Osteoblast (primary cell): ENCODE measurements around the gene LRRC2. TPM values are rescaled to one million over a fixed set of nuclear protein-coding genes. Genes with fewer than 3 reads are reported as not detected.
"Not testable (repeated sequence)": the region's sequence is repeated elsewhere in the genome, so short reads cannot be mapped to it uniquely, and the experiment has no call there.

Experiments
- DNase-seq: peaks from one replicate; pipeline ENCODE4 v3.0.0; 2011; ENCODE audit warnings: low spot score, mixed read lengths; ENCODE audit not compliant: insufficient read length; ENCODE audit errors: missing footprints
- H2AFZ ChIP-seq: 2 replicates; pipeline ENCODE4 v1.6.0; 2011; ENCODE audit warnings: mild to moderate bottlenecking, low read length
- H3K27ac ChIP-seq: 2 replicates; pipeline ENCODE4 v1.5.1; 2011; ENCODE audit warnings: mild to moderate bottlenecking, low read depth, low read length, moderate library complexity
- H3K27me3 ChIP-seq: 2 replicates; pipeline ENCODE4 v1.6.0; 2012; ENCODE audit warnings: mild to moderate bottlenecking, control low read depth, inconsistent platforms, low read length, moderate library complexity; ENCODE audit not compliant: insufficient read depth
- H3K36me3 ChIP-seq: 2 replicates; pipeline ENCODE4 v1.5.1; 2011; ENCODE audit warnings: mild to moderate bottlenecking, low read length, control low read depth, moderate library complexity; ENCODE audit not compliant: insufficient read depth
- H3K4me1 ChIP-seq: 2 replicates; pipeline ENCODE4 v1.5.1; 2011; ENCODE audit warnings: mild to moderate bottlenecking, low read length, control low read depth, moderate library complexity; ENCODE audit not compliant: insufficient read depth
- H3K4me2 ChIP-seq: 2 replicates; pipeline ENCODE4 v1.6.0; 2011; ENCODE audit warnings: mild to moderate bottlenecking, low read length; ENCODE audit not compliant: insufficient read depth
- H3K4me3 ChIP-seq: fragments of 200-600 bp; sonication (generic); 3 replicates; pipeline ENCODE4 v1.5.1; 2012; ENCODE audit warnings: mild to moderate bottlenecking, low read length, inconsistent platforms; ENCODE audit not compliant: insufficient read depth
- H3K79me2 ChIP-seq: 2 replicates; pipeline ENCODE4 v1.6.0; 2012; ENCODE audit warnings: mild to moderate bottlenecking, low read length, control low read depth, inconsistent platforms; ENCODE audit not compliant: insufficient read depth
- H3K9me3 ChIP-seq: 2 replicates; pipeline ENCODE4 v1.5.1; 2011; ENCODE audit warnings: low read depth, low read length, control low read depth
- H4K20me1 ChIP-seq: 2 replicates; pipeline ENCODE4 v1.6.0; 2012; ENCODE audit warnings: mild to moderate bottlenecking, low read length, control low read depth; ENCODE audit not compliant: insufficient read depth
- CTCF ChIP-seq: IDR thresholded peaks from 2 replicates; pipeline ENCODE4 v1.5.1; 2011; ENCODE audit warnings: mild to moderate bottlenecking, low read depth, low read length, moderate library complexity; ENCODE audit errors: extremely low read depth
- total RNA-seq: library from RNA; depleted of rRNA; stranded (reverse); fragments of >200 nt; gene quantifications from 2 replicates; pipeline ENCODE4 v1.2.3, GENCODE V29; 2012

LRRC2 gene
- total RNA-seq, 1 donor = 5.1 TPM

- H3K4me1 ChIP-seq = no peaks in the 10 kb centered on the region
- DNase-seq = no peak
- H3K4me2 ChIP-seq = no peak overlapping the region
- H3K36me3 ChIP-seq = no peaks in the 10 kb centered on the region
- H3K27ac ChIP-seq = no peak overlapping the region
- H2AFZ ChIP-seq = no peak overlapping the region
- no peak for TF ChIP-seq CTCF
- H3K4me3 ChIP-seq = no peak overlapping the region
- no peaks in the 10 kb centered on the region for H3K27me3 ChIP-seq
- no peaks in the 10 kb centered on the region for H3K9me3 ChIP-seq
- H4K20me1 ChIP-seq = no peaks in the 10 kb centered on the region
- H3K79me2 ChIP-seq = no peaks in the 10 kb centered on the region
Measured at GRCh38 chr3:46524832-46525231, 41.3 kb downstream of the LRRC2 start.

- no peaks in the 10 kb centered on the region for H3K4me1 ChIP-seq
- H3K4me3 ChIP-seq = no peak overlapping the region
- TF ChIP-seq CTCF = no peak
- H3K79me2 ChIP-seq = no peaks in the 10 kb centered on the region
- H3K27me3 ChIP-seq = no peaks in the 10 kb centered on the region
- DNase-seq = no peak
- no peak overlapping the region for H2AFZ ChIP-seq
- no peaks in the 10 kb centered on the region for H3K36me3 ChIP-seq
- no peak overlapping the region for H3K4me2 ChIP-seq
- no peaks in the 10 kb centered on the region for H4K20me1 ChIP-seq
- H3K27ac ChIP-seq = no peak overlapping the region
- no peaks in the 10 kb centered on the region for H3K9me3 ChIP-seq
Measured at GRCh38 chr3:46524008-46524407, 42.1 kb downstream of the LRRC2 start.

- DNase-seq = no peak
- H3K4me3 ChIP-seq = no peak overlapping the region
- no peak overlapping the region for H2AFZ ChIP-seq
Measured at GRCh38 chr3:46523556-46523955, 42.5 kb downstream of the LRRC2 start.

GRCh38 chr3:46522201-46522600 is 43.9 kb downstream of the LRRC2 start:
- H3K4me1 ChIP-seq, H3K4me3 ChIP-seq, H3K27me3 ChIP-seq, H3K9me3 ChIP-seq, DNase-seq, H2AFZ ChIP-seq, H3K4me2 ChIP-seq, H4K20me1 ChIP-seq, H3K79me2 ChIP-seq, H3K36me3 ChIP-seq, H3K27ac ChIP-seq: not testable (repeated sequence)

More at GRCh38 chr3:46523556-46523955, 42.5 kb downstream of the LRRC2 start:
- H3K4me2 ChIP-seq = no peak overlapping the region
- H3K27me3 ChIP-seq = no peaks in the 10 kb centered on the region
- H3K36me3 ChIP-seq = no peaks in the 10 kb centered on the region
- no peak overlapping the region for H3K27ac ChIP-seq
- no peaks in the 10 kb centered on the region for H3K4me1 ChIP-seq
- H3K9me3 ChIP-seq = no peaks in the 10 kb centered on the region
- H3K79me2 ChIP-seq = no peaks in the 10 kb centered on the region
- TF ChIP-seq CTCF = no peak
- no peaks in the 10 kb centered on the region for H4K20me1 ChIP-seq
